Coronary artery (tissue), 2 donors: Measurements from ENCODE around the gene CHAD.

Experiments
- DNase-seq: peaks from one replicate; pipeline ENCODE4 v3.0.0-alpha.2; 2017; ENCODE audit warnings: low spot score
- H3K27ac ChIP-seq, 2 donors: fragments of 200-600 bp; sonication (generic); one replicate each; pipeline ENCODE4 v1.5.1; 2016 to 2019
- H3K4me3 ChIP-seq: fragments of 200-600 bp; sonication (generic); 2 replicates; pipeline ENCODE4 v1.5.1; 2016; ENCODE audit warnings: mild to moderate bottlenecking, moderate library complexity
- TF ChIP-seq, protein P1 (sequence below): fragments of 200-600 bp; sonication (generic); IDR thresholded peaks from one replicate; pipeline ENCODE4 v1.5.1; 2019; ENCODE audit warnings: antibody characterized with exemption

CHAD gene

DNA sequence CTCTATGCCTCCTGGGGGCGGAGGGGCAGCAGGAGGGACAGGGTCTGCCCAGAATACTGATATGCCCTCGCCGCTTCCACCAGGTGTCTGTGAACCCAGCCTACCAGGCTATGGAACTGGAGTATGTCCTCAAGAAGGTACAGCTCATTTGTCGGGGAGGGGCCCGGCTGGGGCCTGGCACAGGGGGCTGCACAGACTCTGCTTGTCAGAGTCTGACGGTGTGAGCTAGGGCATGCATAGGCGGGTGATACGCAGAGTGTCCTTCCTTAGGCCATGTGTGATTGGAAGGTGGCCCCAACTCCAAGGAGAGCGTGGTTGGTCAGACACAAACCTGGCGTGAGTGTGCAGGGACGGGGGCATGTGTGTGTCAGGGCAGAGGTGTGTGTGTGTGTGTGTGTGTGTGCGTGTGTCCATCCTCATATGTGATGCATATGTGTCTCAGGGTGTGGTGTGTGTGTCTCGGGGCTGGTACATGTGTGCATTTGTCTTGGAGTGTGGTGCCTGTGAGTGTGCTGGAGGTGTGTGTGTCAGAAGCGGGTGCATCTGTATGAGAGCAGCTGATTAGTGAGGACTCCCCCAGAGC lies 7.0 kb downstream of the CHAD start:
- TF ChIP-seq, protein P1, sequence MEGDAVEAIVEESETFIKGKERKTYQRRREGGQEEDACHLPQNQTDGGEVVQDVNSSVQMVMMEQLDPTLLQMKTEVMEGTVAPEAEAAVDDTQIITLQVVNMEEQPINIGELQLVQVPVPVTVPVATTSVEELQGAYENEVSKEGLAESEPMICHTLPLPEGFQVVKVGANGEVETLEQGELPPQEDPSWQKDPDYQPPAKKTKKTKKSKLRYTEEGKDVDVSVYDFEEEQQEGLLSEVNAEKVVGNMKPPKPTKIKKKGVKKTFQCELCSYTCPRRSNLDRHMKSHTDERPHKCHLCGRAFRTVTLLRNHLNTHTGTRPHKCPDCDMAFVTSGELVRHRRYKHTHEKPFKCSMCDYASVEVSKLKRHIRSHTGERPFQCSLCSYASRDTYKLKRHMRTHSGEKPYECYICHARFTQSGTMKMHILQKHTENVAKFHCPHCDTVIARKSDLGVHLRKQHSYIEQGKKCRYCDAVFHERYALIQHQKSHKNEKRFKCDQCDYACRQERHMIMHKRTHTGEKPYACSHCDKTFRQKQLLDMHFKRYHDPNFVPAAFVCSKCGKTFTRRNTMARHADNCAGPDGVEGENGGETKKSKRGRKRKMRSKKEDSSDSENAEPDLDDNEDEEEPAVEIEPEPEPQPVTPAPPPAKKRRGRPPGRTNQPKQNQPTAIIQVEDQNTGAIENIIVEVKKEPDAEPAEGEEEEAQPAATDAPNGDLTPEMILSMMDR = no peak
- no peak for DNase-seq
- Histone ChIP-seq H3K4me3 (no peak overlapping the region), H3K27ac (no peak overlapping the region)

DNA sequence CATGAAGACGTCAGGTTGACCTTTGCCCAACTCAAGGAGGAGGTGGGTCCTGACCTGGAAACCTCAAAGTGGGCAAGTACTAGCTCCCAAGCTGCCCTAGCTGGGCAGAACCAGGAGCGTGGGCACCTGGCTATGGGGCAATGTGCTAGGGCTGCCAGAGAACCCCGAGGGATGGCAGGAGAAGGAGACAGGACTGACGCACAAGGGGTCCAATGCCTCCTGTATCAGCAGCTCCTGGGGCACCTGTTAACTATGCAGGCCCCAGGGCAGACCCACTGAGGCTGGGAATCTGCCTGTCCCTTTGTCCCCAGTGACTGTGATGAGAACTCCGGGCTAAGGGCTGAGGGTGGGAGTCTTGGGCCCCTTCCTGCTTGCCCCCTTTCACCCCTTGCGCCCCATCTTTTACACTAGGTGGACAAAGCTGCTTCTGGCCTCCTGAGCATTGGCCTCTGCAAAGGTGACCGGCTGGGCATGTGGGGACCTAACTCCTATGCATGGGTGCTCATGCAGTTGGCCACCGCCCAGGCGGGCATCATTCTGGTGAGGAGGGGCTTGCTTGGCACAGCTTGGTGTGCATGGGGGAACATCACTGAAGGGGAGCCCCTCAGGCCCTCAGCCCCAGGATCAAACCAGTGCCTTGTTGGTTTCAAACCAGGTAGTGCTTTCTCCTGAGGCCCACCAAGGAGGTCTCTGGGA lies 7.7 kb downstream of the CHAD start:
- Histone ChIP-seq H3K4me3 (no peak overlapping the region), H3K27ac (no peak overlapping the region)
- TF ChIP-seq, protein P1 = no peak
- no peak for DNase-seq

DNA sequence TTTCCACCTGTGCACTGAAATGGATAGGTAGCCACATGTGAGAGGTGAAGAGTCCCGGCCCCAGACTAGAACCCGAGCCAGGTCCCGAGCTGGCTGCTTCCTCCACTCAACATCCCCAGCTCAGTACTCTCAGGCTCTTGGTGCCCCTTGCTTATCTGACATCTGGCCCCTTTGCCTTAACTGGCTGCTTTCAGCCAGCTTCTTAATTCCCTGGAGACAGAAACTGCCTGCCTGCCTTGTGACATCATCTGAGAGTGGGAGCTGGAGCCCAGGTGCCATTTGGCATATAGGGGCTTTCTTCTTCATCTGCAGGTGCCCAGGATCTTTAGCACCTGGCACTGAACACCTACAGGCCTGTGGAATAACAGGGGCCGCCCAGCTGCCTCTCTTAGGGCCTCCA lies 8.9 kb downstream of the CHAD start:
- Histone ChIP-seq H3K27ac (no peak overlapping the region), H3K4me3 (no peak overlapping the region)
- TF ChIP-seq, protein P1 = no peak
- DNase-seq = no peak

DNA sequence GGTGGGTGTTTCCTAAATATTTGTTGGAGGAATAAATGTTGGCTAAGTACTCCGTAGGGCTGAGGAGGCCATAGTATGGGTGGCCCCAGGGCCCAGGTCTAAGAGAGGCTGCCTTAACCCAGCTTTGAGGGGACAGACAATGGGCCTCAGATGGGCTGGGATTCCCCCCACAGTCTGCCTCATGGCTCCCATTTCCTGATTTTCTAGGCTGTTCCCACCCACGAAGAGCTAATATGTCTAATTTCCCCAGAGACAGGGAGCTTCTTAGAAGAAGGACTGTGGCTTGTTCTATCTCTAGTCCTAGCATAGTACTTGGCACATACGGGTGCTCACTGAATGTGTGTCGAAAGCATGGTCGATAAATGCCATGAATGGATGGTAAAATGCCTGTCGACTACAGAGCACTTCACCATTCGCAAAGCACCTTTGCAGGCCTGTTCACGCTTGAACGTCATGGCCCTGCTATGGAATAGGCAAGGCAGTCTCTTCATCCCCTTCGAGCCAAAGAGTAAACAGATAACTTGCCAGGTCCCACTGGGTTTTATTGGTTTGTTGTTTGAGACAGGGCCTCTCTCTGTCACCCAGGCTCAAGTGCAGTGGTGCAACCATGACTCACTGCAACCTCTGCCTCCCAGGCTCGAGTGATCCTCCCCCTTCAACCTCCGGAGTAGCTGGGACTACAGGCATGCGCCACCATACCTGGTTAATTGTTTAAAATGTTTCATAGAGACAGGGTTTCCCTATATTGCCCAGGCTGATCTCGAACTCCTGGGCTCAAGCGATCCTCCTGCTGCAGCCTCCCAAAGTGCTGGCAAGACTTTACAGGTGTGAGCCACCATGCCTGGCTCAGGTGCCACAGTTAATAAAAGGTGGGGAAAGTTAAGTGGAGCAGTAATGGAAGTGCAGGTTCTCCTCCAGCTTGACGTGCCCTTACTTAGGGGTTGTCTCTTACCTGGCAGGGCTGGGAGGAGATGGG lies 9.7 kb downstream of the CHAD start:
- H3K4me3 ChIP-seq = no peak overlapping the region
- TF ChIP-seq, protein P1 = no peak
- H3K27ac ChIP-seq = no peak overlapping the region
- DNase-seq = no peak

DNA sequence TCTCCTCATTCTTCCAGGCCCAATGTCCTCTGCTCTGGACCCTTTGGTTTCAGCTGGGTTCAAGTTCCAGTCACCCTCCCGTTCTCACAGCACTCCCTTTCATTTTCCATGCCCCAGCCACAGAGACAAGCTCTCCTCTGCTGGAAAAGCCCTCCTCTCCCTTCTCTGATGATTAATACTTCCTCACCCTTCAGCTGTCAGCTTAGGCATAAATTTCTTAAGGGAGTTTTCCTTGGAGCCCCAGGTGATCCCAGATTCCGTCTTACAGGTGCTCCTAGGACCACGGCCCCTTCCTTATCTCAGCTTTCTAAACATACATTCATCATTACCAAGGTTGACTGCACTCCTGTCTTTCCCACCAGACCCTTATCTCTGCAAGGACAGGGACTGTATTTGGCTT lies 10.4 kb downstream of the CHAD start:
- Histone ChIP-seq H3K4me3 (no peak overlapping the region), H3K27ac (no peak overlapping the region)
- no peak for DNase-seq
- TF ChIP-seq, protein P1 = no peak

DNA sequence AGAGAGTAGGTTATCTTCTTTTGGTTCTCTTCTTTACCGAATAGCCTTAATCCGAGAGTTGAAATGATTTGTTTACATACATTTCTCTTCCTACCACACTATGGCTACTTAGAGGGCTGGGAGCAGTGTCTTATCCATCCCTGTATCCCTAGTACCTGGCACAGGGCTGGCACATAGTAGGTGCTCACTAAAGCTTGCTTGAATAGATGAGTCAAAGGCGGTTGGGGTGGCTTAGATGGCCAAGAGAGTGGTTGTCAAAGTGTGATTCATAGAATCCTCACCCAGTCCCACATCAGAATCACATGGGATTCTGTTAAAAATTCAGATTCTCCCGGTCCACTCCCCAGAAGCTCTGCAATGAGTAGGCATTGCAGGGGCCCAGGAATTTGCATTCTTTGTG lies 11.1 kb downstream of the CHAD start:
- TF ChIP-seq, protein P1 = no peak
- H3K4me3 ChIP-seq = no peak overlapping the region
- H3K27ac ChIP-seq = no peak overlapping the region
- DNase-seq = no peak
